ENCODE results near the gene FAM193B.

The FAM193B gene

DNA sequence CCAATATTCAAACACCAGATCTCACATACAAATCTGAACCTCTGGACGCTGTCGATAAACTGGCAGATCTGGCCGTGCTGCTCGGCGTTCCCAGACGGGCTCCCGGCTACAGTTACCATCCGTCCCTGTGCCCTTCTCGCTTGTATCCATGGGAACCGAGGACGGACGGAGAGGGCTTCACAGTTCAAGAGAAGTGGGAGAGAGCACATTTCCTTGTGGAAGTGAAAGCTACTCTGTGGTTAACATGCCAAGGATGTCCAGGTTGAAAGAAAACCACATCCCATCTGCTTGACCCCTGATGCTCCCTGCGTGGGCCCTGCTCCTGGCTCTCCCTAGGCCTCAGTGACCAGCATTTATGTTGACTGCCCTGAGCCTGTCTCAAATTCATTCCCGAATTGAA lies 74.6 kb downstream of the FAM193B start:
- DNase-seq, result no peak

- no peak for DNase-seq
Observed at GRCh38 chr5:177478711-177479646, 75.4 kb downstream of the FAM193B start.

- no peak for DNase-seq
Observed at GRCh38 chr5:177477701-177478477, 76.5 kb downstream of the FAM193B start.

GRCh38 chr5:177476531-177477233 lies 77.7 kb downstream of the FAM193B start:
- no peak for DNase-seq

GRCh38 chr5:177475563-177476427 lies 78.6 kb downstream of the FAM193B start:
- no peak for DNase-seq

DNA sequence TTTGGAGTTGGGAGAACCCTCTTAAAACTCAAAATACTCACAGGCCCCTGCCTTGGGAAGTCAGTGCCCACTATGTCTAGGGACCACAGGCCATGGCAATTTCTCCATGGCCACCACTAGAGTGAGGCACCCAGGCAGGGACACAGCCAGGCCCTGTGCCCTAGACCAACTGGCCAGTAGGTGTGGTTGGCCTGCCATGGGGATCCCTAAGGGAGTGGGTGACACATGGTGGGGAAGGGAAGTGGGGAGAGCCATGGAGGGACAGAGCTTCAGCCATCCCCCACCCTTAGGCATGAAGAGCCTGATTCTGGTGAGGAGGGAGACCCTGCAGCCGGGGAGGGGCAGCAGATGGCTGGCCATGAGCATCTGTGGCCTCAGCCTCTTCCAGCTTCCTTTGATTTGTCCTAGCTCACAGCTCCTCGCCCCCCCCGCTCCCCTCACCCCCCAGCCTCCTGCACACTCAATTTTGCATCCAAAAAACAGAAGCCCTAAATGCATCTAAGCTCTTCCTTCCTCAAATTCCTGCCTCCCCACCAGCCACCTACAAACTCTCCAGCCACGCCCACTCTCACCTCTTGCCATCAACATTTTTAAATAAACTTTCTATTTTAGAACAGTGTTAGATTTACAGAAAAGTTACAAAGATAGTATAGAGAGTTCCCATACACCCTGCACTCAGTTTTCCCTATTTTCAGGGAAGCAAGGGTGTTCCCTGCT lies 79.4 kb downstream of the FAM193B start:
- no peak for DNase-seq

DNA sequence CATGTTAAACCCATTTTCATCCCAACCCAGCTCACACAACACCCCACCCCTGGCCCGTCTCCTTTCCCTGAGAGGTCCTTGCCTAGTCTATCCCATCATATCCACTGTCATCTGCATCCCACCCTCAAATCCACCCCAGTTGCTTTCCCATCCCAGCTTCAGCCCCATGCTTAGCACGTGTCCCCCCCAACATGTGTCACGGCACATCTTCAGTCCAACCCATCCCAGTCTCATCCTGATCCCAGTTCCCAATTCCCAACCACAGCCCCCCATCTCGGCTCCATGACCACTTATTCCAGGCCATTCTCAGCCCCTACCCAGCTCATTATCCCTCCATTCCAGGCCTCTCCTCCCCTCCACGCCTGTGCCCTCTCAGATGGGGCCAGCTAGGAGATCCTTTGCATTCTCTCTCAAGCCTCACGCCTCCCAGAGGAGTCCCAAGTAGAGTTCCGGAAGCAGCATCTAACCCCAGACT lies 80.3 kb downstream of the FAM193B start:
- DNase-seq, result no peak

GRCh38 chr5:177473443-177474001 lies 80.8 kb downstream of the FAM193B start, which contains the start of gene DBN1:
TSS of gene DBN1 (minus strand) at chr5:177473634. CDS start at chr5:177473521, 113 bp downstream.
- DNase-seq, result peak in 1 of 2 experiments; percentile 72

DNA sequence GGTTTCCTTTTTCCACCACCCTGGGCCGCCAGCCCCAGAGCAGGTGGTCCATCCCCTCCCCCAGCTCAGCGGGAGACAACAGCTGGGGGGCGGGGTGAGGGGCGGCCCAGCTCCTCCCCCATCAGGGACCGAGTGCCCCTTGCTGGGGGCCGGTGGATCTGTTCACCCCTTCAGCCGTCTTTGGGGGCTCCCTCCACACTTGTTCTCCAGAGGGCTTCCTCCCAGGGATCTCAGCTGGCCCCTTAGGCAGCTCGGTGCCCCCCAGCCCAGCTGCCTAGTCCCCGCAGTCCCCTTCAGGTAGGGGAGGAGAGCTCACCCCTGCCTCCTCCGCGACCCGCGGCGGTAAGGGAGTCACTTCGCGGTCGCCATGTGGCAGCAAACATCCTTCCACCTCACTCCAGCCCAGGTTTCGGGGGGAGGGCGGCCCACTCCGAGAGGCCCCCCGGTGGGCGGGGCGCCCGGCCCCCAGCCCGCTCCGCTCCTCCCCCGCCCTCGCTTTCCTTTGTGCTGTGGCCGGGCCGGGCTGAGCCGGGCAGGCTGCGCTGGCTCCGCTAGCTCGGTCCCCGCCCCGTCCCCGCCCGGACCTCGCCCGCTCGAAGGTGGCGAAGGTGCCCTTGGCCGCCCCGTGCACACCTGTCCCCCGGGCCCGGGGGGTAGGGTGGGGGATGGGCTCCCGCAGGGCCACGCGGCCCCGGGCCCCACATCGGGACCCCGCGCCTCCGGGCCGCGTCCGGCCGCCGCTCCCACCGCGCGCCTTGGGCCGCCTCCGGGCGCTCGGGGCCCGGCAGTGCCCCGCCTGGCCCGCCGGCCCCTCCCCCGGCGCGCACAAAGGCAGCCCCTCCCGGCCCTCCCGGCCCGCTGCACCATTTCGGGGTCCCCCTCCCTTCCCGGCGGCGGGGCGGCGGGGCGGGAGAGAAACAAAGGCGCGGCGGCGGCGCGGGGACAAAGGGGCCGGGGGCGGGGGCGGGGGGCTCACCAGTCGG lies 81.6 kb downstream of the FAM193B start:
- DNase-seq, result peak in 1 of 2 experiments; percentile 48

GRCh38 chr5:177471610-177472356 lies 82.6 kb downstream of the FAM193B start:
- no peak for DNase-seq

- no peak for DNase-seq
Observed at GRCh38 chr5:177470759-177471536, 83.4 kb downstream of the FAM193B start.

Measured in NCI-H526 (cell line).